Measurements from ENCODE around the gene CFAP119. TPM values are rescaled to one million over a fixed set of nuclear protein-coding genes. Genes with fewer than 3 reads are reported as not detected.

Gene CFAP119
- total and polyA plus RNA-seq, 10 of the 15 experiments (the other 5 are each of a cell fraction or from before 2014, with no cell fraction given), result 2.2 to 9.4 (median 4.3) TPM

DNA sequence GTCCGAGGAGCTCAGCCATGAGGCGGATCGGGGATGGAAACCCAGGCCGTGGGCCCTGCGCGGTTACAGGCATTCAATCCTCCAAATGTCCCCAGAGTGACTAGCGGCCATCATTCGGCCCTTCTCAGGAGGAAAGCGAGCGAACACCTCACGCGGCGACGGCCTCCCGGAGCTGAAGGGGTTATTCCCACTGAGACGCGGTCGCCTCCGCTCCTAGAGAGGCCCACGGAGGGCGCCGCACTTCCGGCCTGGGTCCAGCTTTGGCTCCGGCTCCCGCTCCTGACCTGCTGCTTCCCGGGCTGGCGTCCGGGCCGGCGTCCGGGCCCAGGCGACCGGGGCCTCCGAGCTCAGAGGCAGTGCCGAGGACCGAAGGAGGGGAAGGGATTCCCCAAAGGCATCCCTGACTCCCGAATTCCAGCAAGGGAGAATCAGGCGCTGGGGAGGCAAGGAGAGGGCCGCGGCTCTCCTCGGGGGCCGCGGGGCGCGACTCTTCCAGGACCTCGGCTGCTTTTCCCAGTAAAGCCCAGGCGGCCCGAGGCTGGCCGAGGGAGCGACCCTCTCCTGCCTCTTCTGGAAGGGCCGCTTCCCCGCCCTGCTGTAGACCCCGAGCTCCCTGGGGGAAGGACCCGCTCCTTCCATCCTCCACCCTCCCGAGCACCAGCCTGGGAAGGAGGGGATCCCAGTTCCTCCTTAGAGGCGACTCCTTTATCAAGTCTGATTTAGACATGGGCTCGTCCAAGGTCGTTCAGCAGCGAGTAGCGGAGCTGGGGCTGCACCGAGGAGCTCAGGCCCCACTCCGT lies 43.7 kb upstream of the CFAP119 start (continued):
- TF ChIP-seq HCFC1 (IDR thresholded peaks at IDR 0.05; ENCODE audit: low read length), result peak; percentile 33; the same call in 1 of the 2 replicates
- no peak for TF ChIP-seq POLR2AphosphoS5 (IDR thresholded peaks at IDR 0.05; ENCODE audit: low read length)
- TF ChIP-seq, protein P1, sequence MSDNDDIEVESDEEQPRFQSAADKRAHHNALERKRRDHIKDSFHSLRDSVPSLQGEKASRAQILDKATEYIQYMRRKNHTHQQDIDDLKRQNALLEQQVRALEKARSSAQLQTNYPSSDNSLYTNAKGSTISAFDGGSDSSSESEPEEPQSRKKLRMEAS (IDR thresholded peaks at IDR 0.05; ENCODE audit: low read depth, low read length), result no peak
- TF ChIP-seq BACH1 (IDR thresholded peaks at IDR 0.05; ENCODE audit: borderline replicate concordance), result no peak
- TF ChIP-seq BHLHE40 (IDR thresholded peaks at IDR 0.05; ENCODE audit: borderline replicate concordance in 1 of 2, low read depth in 2 of 2, low read length in 1 of 2), result no peak; a peak in 1 of 4 replicates
- TF ChIP-seq PKNOX1 (IDR thresholded peaks at IDR 0.05), result no peak
- TF ChIP-seq MXI1 (IDR thresholded peaks at IDR 0.05; ENCODE audit: low read depth, low read length), result no peak
- TF ChIP-seq POU2F2 (IDR thresholded peaks at IDR 0.05; ENCODE audit: borderline replicate concordance, low read depth, low read length), result no peak
- TF ChIP-seq ZNF384 (IDR thresholded peaks at IDR 0.05; ENCODE audit: borderline replicate concordance, low read depth, low read length), result no peak
- TF ChIP-seq, protein P2, sequence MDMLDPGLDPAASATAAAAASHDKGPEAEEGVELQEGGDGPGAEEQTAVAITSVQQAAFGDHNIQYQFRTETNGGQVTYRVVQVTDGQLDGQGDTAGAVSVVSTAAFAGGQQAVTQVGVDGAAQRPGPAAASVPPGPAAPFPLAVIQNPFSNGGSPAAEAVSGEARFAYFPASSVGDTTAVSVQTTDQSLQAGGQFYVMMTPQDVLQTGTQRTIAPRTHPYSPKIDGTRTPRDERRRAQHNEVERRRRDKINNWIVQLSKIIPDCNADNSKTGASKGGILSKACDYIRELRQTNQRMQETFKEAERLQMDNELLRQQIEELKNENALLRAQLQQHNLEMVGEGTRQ (IDR thresholded peaks at IDR 0.05; ENCODE audit: borderline replicate concordance, low read depth, low read length), result no peak
- no peak for TF ChIP-seq PRDM15 (CRISPR knock-in tag; IDR thresholded peaks at IDR 0.05)
- peak; percentile 72 for TF ChIP-seq IKZF1 (conservative IDR thresholded peaks at IDR 0.05)
- TF ChIP-seq TAF1 (IDR thresholded peaks at IDR 0.05; ENCODE audit: borderline replicate concordance, low read depth, low read length), result peak; percentile 53; the same call in 1 of the 2 replicates
- TF ChIP-seq POLR2A (IDR thresholded peaks at IDR 0.05; ENCODE audit: low read depth, low read length), result peak; percentile 64
- peak; percentile 75 for TF ChIP-seq ZBTB40 (IDR thresholded peaks at IDR 0.05; ENCODE audit: borderline replicate concordance)
- TF ChIP-seq NFYB (IDR thresholded peaks at IDR 0.05; ENCODE audit: insufficient read depth, low read depth, low read length), result no peak
- no peak for TF ChIP-seq SMAD1 (IDR thresholded peaks at IDR 0.05; ENCODE audit: low read depth, partially characterized antibody)

Data from GM12878 (cell line).